Measurements from ENCODE around the gene NHSL1.

NHSL1 gene

GRCh38 chr6:138434925-138435324, 64.4 kb downstream of the NHSL1 start:
- TF ChIP-seq CTCF (IDR thresholded peaks at IDR 0.05; ENCODE audit: low read depth, low read length, poor library complexity, severe bottlenecking) (no peak), EZH2phosphoT487 (IDR thresholded peaks at IDR 0.05; ENCODE audit: borderline replicate concordance, low read length) (no peak)
- Histone ChIP-seq H3K4me1 (ENCODE audit: control insufficient read depth, low read length) (no peaks in the 10 kb centered on the region), H3K79me2 (ENCODE audit: control insufficient read depth, low read length) (no peaks in the 10 kb centered on the region), H3K4me3 (ENCODE audit: low read length) (no peak overlapping the region), H3K27me3 (ENCODE audit: control insufficient read depth, low read length) (no peaks in the 10 kb centered on the region), H3K9me2 (replicated peaks; ENCODE audit: control insufficient read depth, low read length) (no peaks in the 10 kb centered on the region), H3K36me3 (ENCODE audit: control insufficient read depth, low read length) (no peaks in the 10 kb centered on the region), H3K27ac (ENCODE audit: low read depth, low read length) (no peak overlapping the region), H3F3A (ENCODE audit: control insufficient read depth, insufficient read depth) (no peaks in the 10 kb centered on the region), H3K9me3 (ENCODE audit: control insufficient read depth, insufficient read depth, low read length) (no peaks in the 10 kb centered on the region), H4K20me1 (ENCODE audit: control insufficient read depth, insufficient read depth, low read depth, low read length) (no peaks in the 10 kb centered on the region), H3K4me2 (ENCODE audit: low read length) (no peak overlapping the region)

GRCh38 chr6:138434096-138434495, 65.2 kb downstream of the NHSL1 start:
- Histone ChIP-seq H3K4me2 (ENCODE audit: low read length) (no peak overlapping the region), H3K9me3 (ENCODE audit: control insufficient read depth, insufficient read depth, low read length) (no peaks in the 10 kb centered on the region), H3K27ac (ENCODE audit: low read depth, low read length) (no peak overlapping the region), H3K27me3 (ENCODE audit: control insufficient read depth, low read length) (no peaks in the 10 kb centered on the region), H4K20me1 (ENCODE audit: control insufficient read depth, insufficient read depth, low read depth, low read length) (no peaks in the 10 kb centered on the region), H3K4me1 (ENCODE audit: control insufficient read depth, low read length) (no peaks in the 10 kb centered on the region), H3K36me3 (ENCODE audit: control insufficient read depth, low read length) (no peaks in the 10 kb centered on the region), H3K79me2 (ENCODE audit: control insufficient read depth, low read length) (no peaks in the 10 kb centered on the region), H3F3A (ENCODE audit: control insufficient read depth, insufficient read depth) (no peaks in the 10 kb centered on the region), H3K9me2 (replicated peaks; ENCODE audit: control insufficient read depth, low read length) (no peaks in the 10 kb centered on the region), H3K4me3 (ENCODE audit: low read length) (no peak overlapping the region)
- TF ChIP-seq CTCF (IDR thresholded peaks at IDR 0.05; ENCODE audit: low read depth, low read length, poor library complexity, severe bottlenecking), result no peak
- TF ChIP-seq EZH2phosphoT487 (IDR thresholded peaks at IDR 0.05; ENCODE audit: borderline replicate concordance, low read length), result no peak

- Histone ChIP-seq H3K9me3 (ENCODE audit: control insufficient read depth, insufficient read depth, low read length) (no peaks in the 10 kb centered on the region), H4K20me1 (ENCODE audit: control insufficient read depth, insufficient read depth, low read depth, low read length) (no peaks in the 10 kb centered on the region), H3K79me2 (ENCODE audit: control insufficient read depth, low read length) (no peaks in the 10 kb centered on the region), H3K4me2 (ENCODE audit: low read length) (no peak overlapping the region), H3K36me3 (ENCODE audit: control insufficient read depth, low read length) (no peaks in the 10 kb centered on the region), H3K27ac (ENCODE audit: low read depth, low read length) (no peak overlapping the region), H3K27me3 (ENCODE audit: control insufficient read depth, low read length) (no peaks in the 10 kb centered on the region), H3F3A (ENCODE audit: control insufficient read depth, insufficient read depth) (no peaks in the 10 kb centered on the region), H3K4me1 (ENCODE audit: control insufficient read depth, low read length) (no peaks in the 10 kb centered on the region), H3K9me2 (replicated peaks; ENCODE audit: control insufficient read depth, low read length) (no peaks in the 10 kb centered on the region), H3K4me3 (ENCODE audit: low read length) (no peak overlapping the region)
- TF ChIP-seq EZH2phosphoT487 (IDR thresholded peaks at IDR 0.05; ENCODE audit: borderline replicate concordance, low read length) (no peak), CTCF (IDR thresholded peaks at IDR 0.05; ENCODE audit: low read depth, low read length, poor library complexity, severe bottlenecking) (no peak)
Measured at GRCh38 chr6:138432063-138432356, 67.3 kb downstream of the NHSL1 start.
